GM23248 (cell line): ENCODE results near the gene XPC.

Experiments used
- EZH2 ChIP-seq: fragments of 200-600 bp; sonication (generic); IDR thresholded peaks from 2 replicates; pipeline ENCODE4 v1.6.1; 2018; ENCODE audit warnings: antibody characterized with exemption, mild to moderate bottlenecking; ENCODE audit not compliant: insufficient read depth, poor library complexity, severe bottlenecking
- EZH2phosphoT487 ChIP-seq: fragments of 200-600 bp; sonication (generic); IDR thresholded peaks from 2 replicates; pipeline ENCODE4 v1.6.1; 2018; ENCODE audit warnings: antibody characterized with exemption, moderate library complexity, mild to moderate bottlenecking, low read depth; ENCODE audit not compliant: insufficient read depth

- TF ChIP-seq EZH2 (no peak), EZH2phosphoT487 (no peak)
Observed at GRCh38 chr3:14133188-14133800, 45.1 kb downstream of the XPC start.
